ENCODE measurements around the gene STK10.

DNA sequence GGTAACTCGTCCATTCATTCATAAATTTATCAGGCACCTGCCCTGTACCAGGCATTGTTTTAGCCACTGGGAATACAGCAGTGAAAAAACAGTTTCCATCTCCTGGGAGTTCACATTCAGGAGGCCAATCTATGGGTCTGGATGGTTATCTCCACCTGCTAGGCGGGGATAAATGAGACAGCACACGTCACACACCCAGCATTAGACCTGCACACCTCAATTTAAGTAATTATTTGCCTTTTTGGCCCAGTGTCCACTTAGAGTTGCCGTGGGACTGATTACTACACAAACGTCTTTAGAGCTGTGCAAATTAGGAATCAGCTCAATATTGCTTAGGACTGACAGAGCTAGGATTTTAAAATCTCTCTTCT lies 46.1 kb downstream of the STK10 start:
- TF ChIP-seq GATA2 (IDR thresholded peaks at IDR 0.05; ENCODE audit: low read depth, low read length) (no peak), GATA3 (IDR thresholded peaks at IDR 0.05; ENCODE audit: low read depth, low read length) (no peak)

Data from SH-SY5Y (cell line).